H9 (cell line): Measurements from ENCODE around the gene KIRREL3. TPM values are rescaled to one million over a fixed set of nuclear protein-coding genes. Genes with fewer than 3 reads are reported as not detected.

Experiments used
- DNase-seq: peaks from one replicate; pipeline ENCODE4 v3.0.0-alpha.2; 2017
- H2AFZ ChIP-seq: one replicate; pipeline ENCODE4 v1.6.1; 2013; ENCODE audit warnings: mild to moderate bottlenecking, low read length, control low read depth, moderate library complexity
- H2AK5ac ChIP-seq: 2 replicates; pipeline ENCODE4 v1.6.1; 2013; ENCODE audit warnings: low read length, control low read depth, mixed read lengths; ENCODE audit not compliant: insufficient read length
- H2BK120ac ChIP-seq: one replicate; pipeline ENCODE4 v1.6.1; 2013; ENCODE audit warnings: low read depth, mild to moderate bottlenecking, low read length, control low read depth, inconsistent platforms; ENCODE audit not compliant: poor library complexity, severe bottlenecking
- H2BK12ac ChIP-seq: 2 replicates; pipeline ENCODE4 v1.6.1; 2013; ENCODE audit warnings: low read length, control low read depth, mixed read lengths, low read depth; ENCODE audit not compliant: insufficient read length
- H2BK15ac ChIP-seq: 2 replicates; pipeline ENCODE4 v1.6.1; 2013; ENCODE audit warnings: low read depth, low read length, control low read depth
- H2BK20ac ChIP-seq: one replicate; pipeline ENCODE4 v1.6.1; 2013; ENCODE audit warnings: low read depth, mild to moderate bottlenecking, low read length, control low read depth, inconsistent platforms; ENCODE audit not compliant: poor library complexity, severe bottlenecking
- H2BK5ac ChIP-seq: 2 replicates; pipeline ENCODE4 v1.6.1; 2013; ENCODE audit warnings: low read length, control low read depth, mixed read lengths; ENCODE audit not compliant: insufficient read length
- H3K14ac ChIP-seq: 2 replicates; pipeline ENCODE4 v1.6.1; 2013; ENCODE audit warnings: low read length, control low read depth; ENCODE audit not compliant: insufficient read depth
- H3K18ac ChIP-seq: 2 replicates; pipeline ENCODE4 v1.6.1; 2013; ENCODE audit warnings: low read depth, mild to moderate bottlenecking, mixed read lengths, low read length, control low read depth; ENCODE audit not compliant: insufficient read length
- H3K23ac ChIP-seq: 2 replicates; pipeline ENCODE4 v1.6.1; 2013; ENCODE audit warnings: low read length, control low read depth, mixed read lengths, low read depth; ENCODE audit not compliant: insufficient read length
- H3K23me2 ChIP-seq: 2 replicates; pipeline ENCODE4 v1.6.1; 2013; ENCODE audit warnings: low read depth, mild to moderate bottlenecking, mixed read lengths, low read length, control low read depth; ENCODE audit not compliant: insufficient read length, poor library complexity, severe bottlenecking
- H3K27ac ChIP-seq: 2 replicates; pipeline ENCODE4 v1.5.1; 2013; ENCODE audit warnings: low read length, control low read depth, mixed read lengths, low read depth; ENCODE audit not compliant: insufficient read length
- H3K27me3 ChIP-seq: 2 replicates; pipeline ENCODE4 v1.6.1; 2013; ENCODE audit warnings: low read length, control low read depth, inconsistent platforms; ENCODE audit not compliant: insufficient read depth
- H3K4ac ChIP-seq: 2 replicates; pipeline ENCODE4 v1.6.1; 2013; ENCODE audit warnings: low read depth, mild to moderate bottlenecking, control low read depth, inconsistent platforms, low read length, moderate library complexity
- H3K4me1 ChIP-seq: 2 replicates; pipeline ENCODE4 v1.6.1; 2013; ENCODE audit warnings: low read length, control low read depth, inconsistent platforms; ENCODE audit not compliant: insufficient read depth
- H3K4me2 ChIP-seq: 2 replicates; pipeline ENCODE4 v1.6.1; 2013; ENCODE audit warnings: low read length, control low read depth, mixed read lengths; ENCODE audit not compliant: insufficient read length, insufficient read depth
- H3K56ac ChIP-seq: 2 replicates; pipeline ENCODE4 v1.6.1; 2013; ENCODE audit warnings: low read depth, mild to moderate bottlenecking, mixed read lengths, low read length, control low read depth; ENCODE audit not compliant: insufficient read length
- H3K79me1 ChIP-seq: 2 replicates; pipeline ENCODE4 v1.6.1; 2013; ENCODE audit warnings: low read depth, mild to moderate bottlenecking, moderate library complexity, low read length, control low read depth, inconsistent platforms; ENCODE audit not compliant: insufficient read depth, poor library complexity, severe bottlenecking
- H3K79me2 ChIP-seq: 2 replicates; pipeline ENCODE4 v1.6.1; 2013; ENCODE audit warnings: low read length, control low read depth, inconsistent platforms; ENCODE audit not compliant: insufficient read depth
- H3K9ac ChIP-seq: 2 replicates; pipeline ENCODE4 v1.6.1; 2013; ENCODE audit warnings: low read length, control low read depth, mixed read lengths; ENCODE audit not compliant: insufficient read length; ENCODE audit errors: extremely low read depth
- H3K9me3 ChIP-seq: one replicate; pipeline ENCODE4 v1.6.1; 2013; ENCODE audit warnings: low read depth, low read length, inconsistent platforms; ENCODE audit not compliant: control insufficient read depth
- H3T11ph ChIP-seq: one replicate; pipeline ENCODE4 v1.6.1; 2013; ENCODE audit warnings: mild to moderate bottlenecking, low read length, control low read depth, inconsistent platforms
- H4K20me1 ChIP-seq: one replicate; pipeline ENCODE4 v1.6.1; 2013; ENCODE audit not compliant: control insufficient read depth, insufficient read length, insufficient read depth
- H4K5ac ChIP-seq: 2 replicates; pipeline ENCODE4 v1.6.1; 2013; ENCODE audit warnings: low read depth, mild to moderate bottlenecking, mixed read lengths, low read length, control low read depth; ENCODE audit not compliant: insufficient read length
- H4K8ac ChIP-seq: replicated peaks from 2 replicates; pipeline ENCODE4 v1.6.1; 2013; ENCODE audit warnings: low read length, control low read depth, mixed read lengths, low read depth; ENCODE audit not compliant: insufficient read length
- H4K91ac ChIP-seq: 2 replicates; pipeline ENCODE4 v1.6.1; 2013; ENCODE audit warnings: low read depth, mild to moderate bottlenecking, moderate library complexity, mixed read lengths, low read length, control low read depth; ENCODE audit not compliant: insufficient read length
- H3K27ac Mint-ChIP-seq, 3 experiments: 2 replicates in 2 of 3; 3 replicates in 1 of 3; pipeline ENCODE4 v1.8.0; 2020 to 2021; ENCODE audit warnings: mixed read lengths in 3 of 3, mild to moderate bottlenecking in 1 of 3, moderate library complexity in 1 of 3
- H3K27me3 Mint-ChIP-seq: 2 replicates; pipeline ENCODE4 v1.8.0; 2021; ENCODE audit warnings: low read depth, mild to moderate bottlenecking, moderate library complexity, mixed read lengths
- H3K36me3 Mint-ChIP-seq, 3 experiments: 2 replicates in 2 of 3; 3 replicates in 1 of 3; pipeline ENCODE4 v1.8.0; 2020 to 2021; ENCODE audit warnings: low read depth in 3 of 3, mixed read lengths in 3 of 3; ENCODE audit not compliant: insufficient read depth in 1 of 3
- H3K4me1 Mint-ChIP-seq, 2 experiments: 2 replicates each; pipeline ENCODE4 v1.8.0; 2020; ENCODE audit warnings: mixed read lengths in 2 of 2
- H3K4me3 Mint-ChIP-seq, 2 experiments: 2 replicates in 1 of 2; 3 replicates in 1 of 2; pipeline ENCODE4 v1.8.0; 2020 to 2021; ENCODE audit warnings: mild to moderate bottlenecking in 2 of 2, mixed read lengths in 2 of 2, moderate library complexity in 1 of 2
- H3K9me3 Mint-ChIP-seq, 2 experiments: 2 replicates in 1 of 2; 3 replicates in 1 of 2; pipeline ENCODE4 v1.8.0; 2020; ENCODE audit warnings: mild to moderate bottlenecking in 2 of 2, mixed read lengths in 2 of 2, moderate library complexity in 1 of 2
- WGBS: extraction: QIAGEN DNeasy Blood & Tissue Kit; methylation state at CpG from one replicate; pipeline ENCODE4 v1.1.7; 2013; ENCODE audit warnings: missing lambda C conversion rate, low lambda C conversion rate, mixed read lengths; ENCODE audit not compliant: insufficient read length; ENCODE audit errors: extremely low coverage; 5-methylcytosine and 5-hydroxymethylcytosine counted together
- total RNA-seq: library from RNA; stranded (reverse); gene quantifications from 2 replicates; pipeline ENCODE4 v1.2.1, GENCODE V29; 2021
- TF ChIP-seq, protein P1 (sequence below): fragments of 200-600 bp; sonication (generic); conservative IDR thresholded peaks from 3 replicates; pipeline ENCODE4 v1.8.0; 2021; ENCODE audit warnings: antibody characterized with exemption, mild to moderate bottlenecking

Gene KIRREL3
- total RNA-seq, 1 experiment from 2014 or later, result 0.17 TPM

DNA sequence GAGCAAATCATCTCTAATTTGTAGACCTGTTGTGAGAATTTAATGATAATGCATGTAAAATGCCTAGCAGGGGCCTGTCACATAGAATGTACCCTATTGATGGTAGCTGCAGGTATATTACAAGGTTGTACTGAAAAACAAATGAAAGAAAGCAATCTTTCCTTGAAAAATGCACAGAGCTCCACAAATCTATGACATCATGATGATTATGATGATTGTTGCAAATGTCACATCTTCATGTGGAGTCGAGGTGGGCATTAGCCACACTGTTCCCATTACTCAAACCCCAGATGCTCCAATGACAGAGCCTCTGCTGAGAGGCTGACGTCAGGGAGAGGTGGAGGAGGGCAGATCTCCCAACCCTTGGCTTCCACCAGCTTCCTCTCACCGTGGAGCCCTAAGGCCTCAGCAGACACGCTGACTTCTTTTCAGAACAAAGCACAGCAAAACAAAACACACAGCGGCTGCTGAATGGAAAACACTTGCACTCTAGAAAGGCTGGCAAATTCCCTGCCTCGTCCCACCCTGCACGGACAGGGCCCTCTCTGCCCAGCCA lies 298.3 kb downstream of the KIRREL3 start:
- H2AK5ac ChIP-seq, result no peak overlapping the region
- no peak overlapping the region for H3K4ac ChIP-seq
- no peaks in the 10 kb centered on the region; the same call in 1 of the 2 replicates for H3K4me1 ChIP-seq
- H4K20me1 ChIP-seq, result no peaks in the 10 kb centered on the region
- H3K14ac ChIP-seq, result no peak overlapping the region
- no peak overlapping the region for H2AFZ ChIP-seq
- no peak overlapping the region for H4K5ac ChIP-seq
- H3K56ac ChIP-seq, result no peak overlapping the region
- H2BK20ac ChIP-seq, result no peak overlapping the region
- H3K79me2 ChIP-seq, result no peaks in the 10 kb centered on the region
- H4K8ac ChIP-seq, result no peak overlapping the region
- H3K4me2 ChIP-seq, result no peak overlapping the region
- no peak overlapping the region for H3K27ac ChIP-seq
- WGBS, result no CpG with 5 or more reads among the region's 7 CpGs
- Mint-ChIP-seq H3K9me3 (no peaks in the 10 kb centered on the region; a peak in 1 of 5 replicates), H3K4me3 (no peak overlapping the region), H3K36me3 (no peaks in the 10 kb centered on the region; a peak in 1 of 7 replicates), H3K4me1 (peaks cover 24 to 26% of the 10 kb centered on the region in 2 experiments), H3K27ac (no peak overlapping the region), H3K27me3 (peaks cover 6% of the 10 kb centered on the region)
- no peak overlapping the region for H2BK15ac ChIP-seq
- no peaks in the 10 kb centered on the region for H3K27me3 ChIP-seq
- no peak overlapping the region for H4K91ac ChIP-seq
- H2BK120ac ChIP-seq, result no peak overlapping the region
- DNase-seq, result no peak
- no peak overlapping the region for H3K23ac ChIP-seq
- no peaks in the 10 kb centered on the region for H3K23me2 ChIP-seq
- no peaks in the 10 kb centered on the region for H3K9me3 ChIP-seq
- H3K79me1 ChIP-seq, result no peaks in the 10 kb centered on the region
- no peak overlapping the region for H3K18ac ChIP-seq
- TF ChIP-seq, protein P1, sequence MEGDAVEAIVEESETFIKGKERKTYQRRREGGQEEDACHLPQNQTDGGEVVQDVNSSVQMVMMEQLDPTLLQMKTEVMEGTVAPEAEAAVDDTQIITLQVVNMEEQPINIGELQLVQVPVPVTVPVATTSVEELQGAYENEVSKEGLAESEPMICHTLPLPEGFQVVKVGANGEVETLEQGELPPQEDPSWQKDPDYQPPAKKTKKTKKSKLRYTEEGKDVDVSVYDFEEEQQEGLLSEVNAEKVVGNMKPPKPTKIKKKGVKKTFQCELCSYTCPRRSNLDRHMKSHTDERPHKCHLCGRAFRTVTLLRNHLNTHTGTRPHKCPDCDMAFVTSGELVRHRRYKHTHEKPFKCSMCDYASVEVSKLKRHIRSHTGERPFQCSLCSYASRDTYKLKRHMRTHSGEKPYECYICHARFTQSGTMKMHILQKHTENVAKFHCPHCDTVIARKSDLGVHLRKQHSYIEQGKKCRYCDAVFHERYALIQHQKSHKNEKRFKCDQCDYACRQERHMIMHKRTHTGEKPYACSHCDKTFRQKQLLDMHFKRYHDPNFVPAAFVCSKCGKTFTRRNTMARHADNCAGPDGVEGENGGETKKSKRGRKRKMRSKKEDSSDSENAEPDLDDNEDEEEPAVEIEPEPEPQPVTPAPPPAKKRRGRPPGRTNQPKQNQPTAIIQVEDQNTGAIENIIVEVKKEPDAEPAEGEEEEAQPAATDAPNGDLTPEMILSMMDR, result no peak
- no peak overlapping the region for H2BK5ac ChIP-seq
- H3T11ph ChIP-seq, result no peak overlapping the region
- no peak overlapping the region for H2BK12ac ChIP-seq
- H3K9ac ChIP-seq, result no peak overlapping the region
